HuH-7 (cell line): Measurements from ENCODE around the gene WWOX.
A peak's percentile ranks its signal among the peaks of the same experiment; 100 is the strongest.
"Not testable (repeated sequence)": the region's sequence is repeated elsewhere in the genome, so short reads cannot be mapped to it uniquely, and the experiment has no call there.

Experiments used
- DNase-seq: peaks from one replicate; pipeline ENCODE4 v3.0.0; 2011; ENCODE audit warnings: low spot score

Gene WWOX

GRCh38 chr16:78579020-78579419, 479.6 kb downstream of the WWOX start:
- no peak for DNase-seq

DNA sequence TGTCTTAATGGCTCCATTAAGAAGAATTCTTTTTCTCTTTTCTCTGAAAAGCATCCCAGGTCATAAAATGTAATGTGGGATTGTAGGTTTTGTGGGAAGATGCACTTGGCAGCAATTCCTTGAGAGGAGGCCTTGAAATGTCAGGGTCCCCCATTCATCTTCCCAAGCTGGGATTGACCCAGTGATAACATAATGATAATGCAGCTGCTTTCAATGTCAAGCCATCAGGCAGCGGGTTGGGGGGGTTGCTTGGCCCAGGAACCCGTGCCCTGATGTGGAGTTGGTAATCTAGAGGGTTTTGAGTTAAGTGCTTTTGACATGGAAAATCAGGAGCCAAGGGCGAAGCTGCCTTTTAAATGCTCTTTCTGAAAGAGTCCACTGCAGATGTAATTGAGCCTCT, 484.0 kb downstream of the WWOX start:
- DNase-seq: no peak

GRCh38 chr16:78584213-78584860, 484.9 kb downstream of the WWOX start:
- no peak for DNase-seq

GRCh38 chr16:78584991-78585390, 485.5 kb downstream of the WWOX start:
- DNase-seq: no peak

- no peak for DNase-seq
Measured at GRCh38 chr16:78589331-78589730, 489.9 kb downstream of the WWOX start.

DNA sequence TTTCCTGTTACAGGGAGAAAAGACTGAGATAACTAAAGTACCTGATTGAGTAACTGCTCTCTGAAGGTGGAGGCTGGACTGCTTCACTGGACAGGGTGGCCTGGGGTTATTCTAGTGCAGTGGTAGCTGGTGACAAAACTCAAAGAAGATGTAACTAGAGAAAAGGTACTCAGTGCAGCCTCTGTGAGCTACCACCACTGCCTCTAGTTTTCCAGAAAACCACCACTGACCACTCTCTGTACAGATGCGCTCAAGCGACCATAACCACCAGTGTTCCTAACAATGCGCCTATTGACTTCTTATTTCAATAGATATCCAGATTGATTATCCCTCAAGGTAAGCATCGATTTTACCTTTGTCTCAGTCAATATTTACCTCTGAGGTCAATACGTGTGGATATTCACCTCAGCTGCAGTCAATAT, 492.2 kb downstream of the WWOX start:
- DNase-seq: no peak

DNA sequence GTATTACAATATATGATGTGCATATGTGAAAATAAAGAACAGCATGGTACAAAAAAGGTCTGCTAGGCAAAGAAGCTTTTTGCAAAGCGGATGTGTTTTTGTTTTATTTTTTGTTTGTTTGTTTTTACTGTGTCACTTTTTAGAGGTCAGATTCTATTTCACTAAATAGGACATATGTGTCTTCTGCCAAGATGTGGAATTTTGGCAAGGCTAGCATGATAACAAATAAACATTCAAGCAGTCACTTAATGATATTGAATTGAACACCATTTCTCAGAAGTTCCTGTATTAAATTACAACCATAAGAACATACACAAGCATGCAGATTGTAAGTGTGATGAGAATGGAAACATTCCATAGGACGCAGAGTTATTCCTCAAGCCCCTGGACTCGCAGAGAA, 492.7 kb downstream of the WWOX start:
- no peak for DNase-seq

DNA sequence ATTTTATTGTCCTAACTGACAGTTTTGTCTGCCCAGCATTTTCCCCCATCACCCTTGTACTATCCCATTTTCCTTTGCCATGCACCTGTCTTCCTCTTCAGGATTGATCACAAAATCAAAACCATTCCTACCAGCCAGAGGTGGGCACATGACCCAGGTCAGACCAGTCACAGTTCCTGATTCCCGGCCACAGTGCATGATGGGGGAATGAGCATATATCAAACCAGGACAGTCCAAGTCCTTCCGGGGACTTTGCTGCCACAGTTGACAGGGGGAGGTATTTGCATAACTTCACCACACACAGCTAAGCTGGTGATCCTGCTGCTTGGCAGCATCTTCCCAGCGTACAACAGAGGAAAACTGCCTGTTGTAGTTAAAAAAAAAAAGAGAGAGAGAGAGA, 493.9 kb downstream of the WWOX start:
- no peak for DNase-seq

- DNase-seq: no peak
Measured at GRCh38 chr16:78594191-78594590, 494.7 kb downstream of the WWOX start.

DNA sequence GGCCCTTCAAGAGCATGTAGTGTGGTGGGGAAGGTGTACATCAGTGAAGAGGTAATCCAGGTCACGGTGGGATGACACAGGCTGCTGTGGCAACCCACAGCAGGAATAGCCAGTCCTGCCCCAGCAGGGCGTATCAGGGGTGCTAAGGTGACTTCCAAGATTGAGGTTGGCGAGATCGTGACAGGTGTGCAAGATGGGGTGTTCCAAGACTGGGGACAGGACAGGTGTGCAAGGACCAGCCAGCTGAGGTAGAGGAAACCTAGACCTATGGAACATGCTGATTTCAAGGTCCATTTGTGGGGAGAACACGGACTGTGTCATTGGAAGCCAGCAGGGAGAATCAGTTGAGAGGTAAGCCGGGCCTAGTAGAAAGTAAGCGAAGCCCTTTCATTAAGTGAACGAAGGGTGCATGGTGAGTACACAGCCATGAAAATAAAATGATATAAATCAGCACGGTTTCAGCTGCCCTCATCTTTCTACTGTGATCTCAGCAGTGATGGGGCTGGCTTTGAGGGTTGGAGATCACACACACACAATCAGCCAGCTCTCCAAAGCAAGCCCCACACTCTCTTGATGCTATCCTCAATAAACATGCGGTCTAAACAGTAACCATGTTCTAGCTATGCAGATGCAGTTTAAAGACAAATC, 497.0 kb downstream of the WWOX start:
- DNase-seq: no peak

DNA sequence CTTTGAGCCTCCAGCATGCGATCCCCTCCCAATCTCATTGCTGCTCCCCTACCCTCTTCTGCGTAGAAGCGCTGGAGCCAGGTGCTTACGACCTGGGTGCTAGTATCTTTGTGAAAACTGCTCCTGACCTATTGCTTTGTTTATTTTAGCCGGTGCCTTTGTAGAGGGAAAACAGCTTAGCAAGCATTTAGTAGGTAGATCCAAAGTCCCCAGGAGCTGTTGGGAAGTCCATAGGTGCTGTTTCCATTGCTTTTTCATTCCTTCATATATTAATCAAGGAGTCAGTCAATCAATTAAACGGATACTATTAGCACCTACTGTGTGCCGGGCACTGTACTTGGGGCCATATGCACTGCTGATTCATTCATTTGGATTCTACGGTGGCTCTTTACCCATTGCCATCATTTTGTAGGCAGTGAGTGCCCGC, 497.6 kb downstream of the WWOX start:
- DNase-seq: peak; percentile 64

GRCh38 chr16:78597809-78598570, 498.5 kb downstream of the WWOX start:
- DNase-seq: no peak

GRCh38 chr16:78599271-78599670, 499.8 kb downstream of the WWOX start:
- DNase-seq: no peak

- DNase-seq: not testable (repeated sequence)
Measured at GRCh38 chr16:78604423-78605062, 505.1 kb downstream of the WWOX start.

GRCh38 chr16:78605548-78606101, 506.2 kb downstream of the WWOX start:
- no peak for DNase-seq

- no peak for DNase-seq
Measured at GRCh38 chr16:78606545-78606944, 507.1 kb downstream of the WWOX start.

DNA sequence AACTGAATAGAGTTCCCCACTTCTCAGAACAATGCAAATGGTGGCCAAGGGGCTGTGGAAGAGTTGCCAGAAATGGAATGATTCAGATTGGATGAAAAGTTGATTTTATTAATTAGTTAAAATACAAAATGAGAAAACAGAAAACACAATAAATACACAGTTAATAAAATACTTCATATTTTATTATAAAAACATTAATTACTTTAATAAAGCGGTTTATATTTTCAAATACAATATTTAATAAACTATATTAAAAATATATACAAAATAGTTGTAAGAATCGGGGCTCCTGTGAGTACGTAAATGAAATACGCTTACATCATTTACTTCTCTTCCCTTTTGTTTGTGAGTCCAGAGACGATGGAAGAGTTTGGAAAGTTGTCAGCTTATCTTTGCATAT, 507.6 kb downstream of the WWOX start:
- no peak for DNase-seq

DNA sequence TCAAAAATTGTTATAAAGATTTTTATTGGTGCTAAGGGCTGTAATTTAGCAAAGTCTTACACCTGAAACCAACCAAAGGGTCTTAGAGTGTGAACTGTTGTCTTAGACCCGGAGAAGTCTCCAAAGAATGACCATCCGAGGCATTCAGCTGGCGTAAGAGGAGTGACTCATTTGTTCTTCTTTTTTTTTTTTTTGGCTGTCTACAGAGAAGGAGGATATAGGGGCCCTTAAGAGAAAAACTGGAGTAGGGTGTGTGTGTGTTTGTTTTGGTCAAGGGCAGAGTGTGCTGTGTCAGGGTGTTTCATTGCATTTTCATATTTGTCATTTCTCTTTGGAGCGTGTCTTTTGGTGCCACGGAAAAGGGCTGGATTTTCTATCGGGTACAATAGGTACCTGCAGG, 508.0 kb downstream of the WWOX start:
- DNase-seq: no peak

- DNase-seq: no peak
Measured at GRCh38 chr16:78608305-78608776, 508.9 kb downstream of the WWOX start.

DNA sequence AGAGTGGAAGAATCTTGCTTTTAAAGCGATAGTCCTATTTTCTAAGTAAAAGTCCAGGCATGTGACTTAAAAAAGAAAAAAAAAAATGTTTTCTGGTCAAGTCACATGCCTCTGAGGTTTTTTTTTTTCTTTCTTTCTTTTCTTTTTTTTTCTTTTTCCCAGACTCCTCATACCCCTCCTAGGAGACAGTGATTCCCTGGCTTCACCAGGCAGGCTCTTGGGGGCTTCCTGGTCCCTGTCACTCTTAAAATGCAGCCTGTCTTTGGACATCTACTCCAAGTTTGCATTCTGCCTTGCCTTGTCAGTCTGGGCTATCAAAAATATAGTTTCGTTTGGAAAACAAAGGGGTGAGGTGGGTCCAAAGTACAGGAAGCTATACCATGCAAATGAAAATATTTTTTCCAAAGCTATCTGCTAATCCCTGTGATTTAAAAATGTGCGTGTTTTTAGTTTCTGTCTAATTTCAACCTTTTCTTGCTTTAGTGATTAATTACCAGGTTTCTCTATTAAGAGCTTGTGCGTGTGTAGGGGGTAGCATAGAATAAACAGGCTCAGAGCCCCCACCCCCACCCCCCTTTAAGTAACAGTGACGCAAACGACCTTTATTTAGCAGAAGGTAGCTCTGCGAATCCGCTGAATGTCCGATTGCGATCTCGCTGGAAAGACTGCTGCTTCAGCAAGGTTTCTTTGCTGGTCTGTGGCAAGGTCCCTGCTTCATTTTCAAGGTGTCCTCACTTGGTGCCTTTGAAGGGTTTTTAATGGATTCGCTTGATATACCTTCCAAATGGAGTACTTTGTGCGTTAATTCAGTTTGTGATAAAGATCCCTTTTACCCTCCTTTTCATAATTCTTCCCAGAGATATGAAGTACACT, 510.2 kb downstream of the WWOX start:
- DNase-seq: no peak

DNA sequence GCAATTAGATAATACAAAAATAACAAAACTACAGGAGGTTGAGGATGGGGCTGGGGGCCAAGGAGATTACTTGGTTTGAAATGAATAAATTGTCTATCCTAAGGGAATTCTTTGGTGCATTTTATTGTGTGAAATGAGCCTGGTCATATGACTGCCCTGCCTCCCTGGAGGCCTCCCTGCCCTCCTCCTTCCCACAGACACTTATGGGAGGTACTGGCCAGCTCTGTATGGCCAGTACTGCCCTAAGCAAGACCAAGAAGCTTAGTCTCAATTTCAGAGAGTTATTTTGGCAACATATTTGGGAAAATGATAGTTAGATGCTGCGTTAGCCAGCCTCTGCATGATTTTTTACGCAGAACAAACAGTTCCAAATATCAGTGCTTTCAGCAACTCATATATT, 511.9 kb downstream of the WWOX start:
- no peak for DNase-seq
